ENCODE measurements around the gene PTER. TPM values are rescaled to one million over a fixed set of nuclear protein-coding genes. Genes with fewer than 3 reads are reported as not detected.
A peak's percentile ranks its signal among the peaks of the same experiment; 100 is the strongest.

The PTER gene
- total RNA-seq, 1 experiment from 2014 or later = 5.8 TPM

DNA sequence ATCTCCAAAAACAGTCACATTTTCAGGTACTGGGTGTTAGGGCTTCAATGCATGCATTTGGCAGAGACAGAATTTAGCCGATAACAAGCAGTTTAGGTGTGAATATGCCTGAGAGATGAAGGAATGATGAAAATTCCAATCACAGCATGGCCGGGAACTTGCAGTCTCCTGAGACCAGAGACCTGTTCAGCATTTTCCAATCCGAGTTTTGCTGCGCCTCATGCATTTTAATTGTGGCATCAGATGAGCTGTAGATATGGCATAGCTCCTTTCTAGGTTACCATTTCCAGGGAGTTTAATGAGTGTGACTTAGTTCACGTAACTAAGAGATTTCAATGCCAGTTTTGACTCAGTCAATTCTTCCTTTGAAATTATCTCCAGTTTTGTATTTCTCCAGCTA is 99.3 kb downstream of the PTER start:
- no peak for DNase-seq (ENCODE audit: low read depth)

DNA sequence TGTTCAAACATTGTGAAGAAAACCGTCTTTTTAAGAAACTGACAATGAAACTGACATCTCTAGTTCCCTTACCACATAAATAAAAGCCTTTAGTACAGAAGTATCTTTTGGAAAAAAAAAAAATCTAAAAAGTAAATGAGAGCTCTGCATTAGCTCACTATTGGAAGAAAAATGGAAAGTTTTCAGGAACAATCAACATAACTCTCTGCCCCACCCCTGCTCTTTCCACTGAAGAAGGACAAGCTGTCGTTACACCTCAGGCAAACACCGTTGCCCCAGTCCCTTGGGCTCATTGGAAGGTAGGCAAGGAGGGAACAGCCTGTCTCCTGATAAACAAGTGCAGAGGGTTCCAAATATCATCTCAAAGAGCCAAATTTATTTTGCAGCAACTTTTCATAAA is 107.3 kb downstream of the PTER start:
- DNase-seq (ENCODE audit: low read depth) = no peak

DNA sequence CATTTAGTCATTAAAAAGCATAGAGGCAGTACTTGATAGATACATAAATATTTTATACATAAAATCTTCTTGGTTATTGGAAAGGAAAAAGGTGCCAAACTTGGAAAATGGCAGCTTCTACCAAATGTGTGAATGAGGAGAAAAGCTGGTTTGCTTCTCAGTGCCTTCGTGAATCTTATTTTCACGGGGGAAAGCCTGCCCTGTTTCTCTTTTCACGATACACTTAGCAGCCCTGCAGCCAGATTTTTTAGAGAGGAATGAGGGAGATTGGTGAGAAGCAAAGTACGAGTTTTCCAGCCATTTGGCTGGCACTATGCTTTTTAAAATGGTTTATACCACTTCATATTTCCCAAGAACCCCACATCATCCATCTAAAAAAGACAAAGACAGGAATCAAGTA is 107.8 kb downstream of the PTER start:
- no peak for DNase-seq (ENCODE audit: low read depth)

DNA sequence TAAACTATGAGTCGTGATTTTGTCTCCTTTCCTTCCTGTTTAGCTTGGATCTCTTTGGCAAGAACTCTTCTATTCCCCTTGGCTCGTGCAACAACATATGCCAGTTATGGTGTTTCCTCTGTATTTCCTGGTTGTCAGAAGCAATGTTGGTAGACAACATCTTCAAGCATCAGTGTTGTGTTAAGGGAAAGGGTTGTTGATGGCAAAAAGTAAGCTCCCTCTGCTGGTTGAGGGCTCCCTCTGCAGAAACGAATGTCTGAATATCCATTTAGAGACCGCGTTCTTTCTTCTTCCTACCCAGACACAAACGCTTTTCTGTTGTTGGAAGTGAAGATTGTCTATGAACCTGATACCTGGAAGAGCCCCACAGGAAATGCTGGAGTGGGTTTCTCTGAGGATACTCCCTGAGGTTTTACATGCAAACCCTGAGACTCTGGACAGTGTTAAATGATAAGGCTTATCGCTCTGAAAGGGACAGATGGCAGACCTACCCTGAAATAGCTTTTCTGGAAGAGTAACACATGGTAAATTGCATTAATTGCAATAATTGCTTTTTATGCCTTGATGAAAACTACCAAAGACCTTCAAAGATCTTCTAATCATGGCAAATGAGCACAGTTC is 108.4 kb downstream of the PTER start:
- DNase-seq (ENCODE audit: low read depth) = peak; percentile 42

DNA sequence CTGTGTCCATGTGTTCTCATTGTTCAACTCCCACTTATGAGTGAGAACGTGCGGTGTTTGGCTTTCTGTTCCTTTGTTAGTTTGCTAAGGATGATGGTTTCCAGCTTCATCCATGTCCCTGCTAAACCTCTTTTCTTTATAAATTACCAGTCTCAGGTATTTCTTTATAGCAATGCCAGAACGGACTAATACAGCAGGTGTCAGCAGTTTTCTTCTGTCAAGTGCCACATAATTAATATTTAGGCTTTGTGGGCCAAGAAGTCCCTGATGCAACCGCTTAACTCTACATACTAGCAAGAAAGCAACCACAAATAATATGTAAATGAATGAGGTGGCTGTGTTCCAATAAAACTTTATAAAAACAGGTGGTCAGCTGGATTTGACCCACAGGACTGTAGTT is 111.2 kb downstream of the PTER start:
- DNase-seq (ENCODE audit: low read depth) = no peak

DNA sequence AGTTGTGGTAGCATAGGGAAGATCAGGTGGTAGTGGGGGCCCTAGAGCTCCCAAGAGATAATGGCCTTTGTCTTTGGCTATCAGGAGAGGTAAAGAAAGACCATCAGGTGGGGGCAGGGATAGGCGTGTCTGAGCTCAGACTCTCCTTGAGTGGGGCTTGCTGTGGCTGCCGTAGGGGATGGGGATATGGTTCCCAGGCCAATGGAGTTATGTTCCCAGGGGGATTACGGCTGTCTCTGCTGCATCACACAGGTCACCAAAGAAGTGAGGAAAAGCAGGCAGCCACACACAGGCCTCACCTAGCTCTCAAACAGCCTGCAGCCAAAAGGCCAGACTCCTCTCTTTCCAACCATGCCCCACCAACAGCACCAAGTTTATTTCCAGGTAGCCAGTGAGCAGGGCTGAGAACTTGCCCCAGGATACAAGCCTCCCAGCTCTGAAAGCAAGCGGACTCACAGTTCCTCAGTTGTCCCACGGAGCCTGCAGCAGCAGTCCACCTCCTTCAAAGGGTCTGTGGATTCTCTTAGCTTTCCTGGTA is 122.5 kb downstream of the PTER start:
- no peak for DNase-seq (ENCODE audit: low read depth)

DNA sequence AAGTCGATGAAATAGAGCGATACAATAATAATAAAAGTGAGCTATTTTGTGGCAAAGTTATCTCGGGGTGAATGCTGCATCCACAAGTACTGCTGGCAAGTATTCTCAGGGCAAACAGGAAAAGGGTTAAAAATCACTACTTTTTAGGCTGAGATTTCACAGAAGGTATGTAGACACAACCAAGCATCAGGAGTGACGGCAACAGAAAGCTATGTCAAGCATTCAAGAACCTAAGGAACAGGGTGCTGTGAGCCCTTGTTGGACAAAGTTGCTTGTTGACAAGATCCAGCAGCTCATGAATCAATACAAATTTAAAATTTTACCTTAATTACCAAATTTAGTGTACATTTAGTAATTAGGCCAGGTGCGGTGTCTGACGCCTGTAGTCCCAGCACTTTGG is 126.1 kb downstream of the PTER start:
- no peak for DNase-seq (ENCODE audit: low read depth)

Small RNA genes within 50 kb of the gene (small RNA-seq; reads per million reads assigned to genes)
- 0.68 reads per million, percentile 64 among the genes with 10 or more reads in this experiment for gene RNU2-18P

Other genes with a start within 250 kb of the PTER start
- gene C1QL3, start 84.9 kb downstream of the PTER start, total RNA-seq (2014; rRNA removed; shearing (Covaris generic)) = 0.05 TPM in 1 of 2 replicates, not detected in the other

Data from HT1080 (cell line).